Endometrium (tissue), 2 donors: ENCODE measurements around the gene MAT2A.
"Not testable (repeated sequence)": the region's sequence is repeated elsewhere in the genome, so short reads cannot be mapped to it uniquely, and the experiment has no call there.

Experiments used
- FAIRE-seq: peaks from 2 replicates; lab custom pipeline; 2012; peaks lifted over from hg19 to GRCh38; lab: Jason Lieb, UNC
- donor health status: control.
- donor health status: control.

The MAT2A gene

GRCh38 chr2:85524336-85524908, 14.5 kb upstream of the MAT2A start:
- FAIRE-seq = no peak

DNA sequence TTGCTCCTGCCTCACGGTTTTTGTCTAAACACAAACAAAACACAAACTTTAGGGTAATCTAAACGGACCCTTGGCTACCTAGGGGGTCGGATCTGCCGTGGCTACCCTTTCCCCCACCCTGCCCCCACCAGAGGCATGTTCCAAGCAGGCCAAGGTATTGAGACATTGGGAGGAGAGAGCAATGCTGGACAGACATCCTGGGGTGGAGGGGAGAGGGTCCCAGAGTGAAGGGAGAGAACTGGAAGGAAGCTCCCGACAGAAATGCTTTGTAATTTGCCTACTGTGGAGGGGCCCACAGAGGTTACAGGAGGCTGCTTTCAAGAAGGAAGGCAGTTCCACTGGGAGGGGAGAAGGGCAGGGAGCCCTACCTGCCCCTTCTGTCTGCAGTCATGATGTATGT, 13.9 kb upstream of the MAT2A start:
- FAIRE-seq = no peak

DNA sequence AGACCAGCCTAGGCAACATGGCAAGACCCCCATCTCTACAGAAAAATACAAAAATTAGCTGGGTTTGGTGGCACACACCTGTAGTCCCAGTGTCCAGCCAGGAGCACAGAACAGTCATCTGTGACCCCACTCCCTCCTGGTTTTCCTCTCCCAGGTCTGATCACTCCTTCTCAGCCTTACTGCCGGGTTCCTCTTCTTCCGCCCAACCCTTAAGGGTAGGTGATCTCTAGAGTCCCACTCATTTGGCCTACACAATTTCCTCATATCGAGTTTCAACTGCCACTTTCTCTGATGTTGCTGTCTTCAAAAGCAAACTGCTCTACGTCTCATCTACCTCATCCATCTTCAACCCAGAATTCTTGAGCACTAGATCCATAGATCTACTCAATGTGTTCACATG, 13.4 kb upstream of the MAT2A start:
- FAIRE-seq = no peak

- no peak for FAIRE-seq
Observed at GRCh38 chr2:85527787-85528186, 11.2 kb upstream of the MAT2A start.

- no peak for FAIRE-seq
Observed at GRCh38 chr2:85528355-85528754, 10.6 kb upstream of the MAT2A start.

DNA sequence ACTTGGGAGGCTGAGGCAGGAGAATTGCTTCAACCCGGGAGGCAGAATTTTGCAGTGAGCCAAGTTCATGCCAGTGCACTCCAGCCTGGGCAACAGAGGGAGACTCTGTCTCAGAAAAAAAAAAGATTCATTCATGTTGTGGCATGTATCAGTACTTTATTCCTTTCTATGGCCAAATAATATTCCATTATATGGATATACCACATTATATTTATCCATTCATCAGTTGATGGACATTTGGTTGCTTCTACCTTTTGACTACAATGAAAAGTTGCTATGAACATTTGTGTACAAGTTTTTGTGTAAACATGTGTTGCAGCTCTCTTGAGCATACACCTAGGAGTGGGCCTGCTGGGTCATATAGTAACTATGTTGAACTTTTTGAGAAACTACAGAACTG, 9.2 kb upstream of the MAT2A start:
- FAIRE-seq = no peak

- FAIRE-seq = no peak
Observed at GRCh38 chr2:85531589-85531988, 7.4 kb upstream of the MAT2A start.

GRCh38 chr2:85534099-85534498, 4.9 kb upstream of the MAT2A start:
- no peak for FAIRE-seq

GRCh38 chr2:85534881-85535280, 4.1 kb upstream of the MAT2A start:
- no peak for FAIRE-seq

- no peak for FAIRE-seq
Observed at GRCh38 chr2:85536479-85536878, 2.5 kb upstream of the MAT2A start.

DNA sequence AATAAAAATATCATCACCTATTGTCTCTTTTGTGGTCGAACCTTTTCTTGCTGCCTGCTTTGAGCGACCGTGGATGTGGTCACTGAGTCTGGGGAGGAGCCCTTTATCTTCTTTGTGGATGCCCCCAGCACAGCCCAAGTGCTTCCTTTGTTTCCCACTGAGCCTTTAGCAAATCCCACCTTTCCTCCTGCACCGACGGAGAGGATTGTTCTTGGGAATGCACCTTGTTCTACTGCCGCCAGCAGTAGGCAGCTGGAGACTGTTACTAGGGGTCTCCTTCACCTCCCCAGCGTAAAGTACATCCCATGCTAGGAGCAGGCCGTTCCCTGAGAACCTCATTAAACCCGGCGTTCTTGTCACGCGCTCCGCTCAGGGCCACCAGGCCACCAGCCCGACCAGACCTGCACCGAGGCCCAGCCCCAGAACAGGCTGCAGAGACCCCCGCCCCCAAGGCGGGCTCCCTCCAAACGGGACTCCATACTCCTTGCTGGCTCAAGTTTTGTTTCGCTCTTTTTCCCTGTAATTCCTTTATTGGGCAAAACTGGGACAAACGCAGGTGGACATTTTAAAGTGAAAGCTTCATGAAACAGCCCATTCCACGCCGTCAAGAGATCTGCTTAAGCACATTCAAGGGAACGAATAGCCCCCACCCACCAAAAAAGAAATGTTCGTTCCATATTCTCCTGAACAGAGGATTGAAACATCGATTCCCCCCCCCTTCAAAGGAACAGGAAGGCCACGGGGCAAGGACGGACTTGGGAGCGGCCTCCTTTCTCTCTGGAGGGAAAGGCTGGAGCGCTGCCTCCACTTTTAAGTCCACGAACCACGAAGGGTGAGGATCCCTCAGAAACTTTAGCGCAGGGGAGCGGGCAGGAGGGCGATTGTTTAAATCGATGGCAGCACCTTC, 1.1 kb upstream of the MAT2A start:
- no peak for FAIRE-seq

GRCh38 chr2:85539361-85540132, 579 bp downstream of the MAT2A start:
- FAIRE-seq = no peak

DNA sequence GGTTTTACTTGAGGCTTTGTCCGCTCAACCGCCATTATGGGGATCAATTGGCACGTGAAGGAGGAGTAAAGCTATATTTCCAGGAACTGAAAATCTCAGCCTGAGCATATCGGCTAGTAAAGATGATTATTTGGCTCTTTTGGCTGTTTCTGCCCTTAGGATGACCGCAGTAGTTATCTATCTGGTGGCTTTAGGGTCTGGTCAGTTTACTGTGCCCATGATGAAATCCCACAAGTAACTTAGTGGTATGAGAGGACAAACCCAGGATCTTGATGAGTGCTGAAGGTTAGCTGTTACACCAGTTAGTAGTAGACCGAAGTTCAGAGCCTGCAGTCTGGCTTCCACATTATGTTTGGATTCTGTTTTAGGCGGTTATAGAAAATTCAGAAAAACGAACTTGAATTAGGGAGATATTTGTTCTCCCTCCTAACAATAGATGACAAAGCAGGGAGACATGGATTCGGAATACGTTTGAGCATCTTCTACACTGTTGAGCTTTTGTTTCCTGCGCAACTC, 1.2 kb downstream of the MAT2A start:
- FAIRE-seq = no peak

GRCh38 chr2:85541262-85541661, 2.3 kb downstream of the MAT2A start:
- FAIRE-seq = no peak

- FAIRE-seq = no peak
Observed at GRCh38 chr2:85541753-85542457, 2.9 kb downstream of the MAT2A start.

GRCh38 chr2:85542777-85543176, 3.8 kb downstream of the MAT2A start:
- FAIRE-seq = no peak

DNA sequence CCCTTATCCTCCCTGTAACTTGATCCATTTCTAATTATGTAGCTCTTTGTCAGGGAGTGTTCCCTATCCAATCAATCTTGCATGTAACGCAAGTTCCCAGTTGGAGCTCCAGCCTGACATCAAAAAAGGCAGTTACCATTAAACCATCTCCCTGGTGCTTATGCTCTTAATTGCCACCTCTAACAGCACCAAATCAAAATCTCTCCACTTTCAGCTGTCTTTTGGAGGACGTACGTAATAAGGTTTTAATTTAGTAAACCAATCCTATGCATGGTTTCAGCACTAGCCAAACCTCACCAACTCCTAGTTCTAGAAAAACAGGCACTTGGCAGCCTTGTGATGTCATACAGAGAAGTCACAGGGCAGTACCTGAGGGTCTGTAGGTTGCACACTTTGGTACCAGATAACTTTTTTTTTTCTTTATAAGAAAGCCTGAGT, 5.3 kb downstream of the MAT2A start:
- FAIRE-seq = not testable (repeated sequence)

- FAIRE-seq = not testable (repeated sequence)
Observed at GRCh38 chr2:85544915-85545779, 6.2 kb downstream of the MAT2A start.

DNA sequence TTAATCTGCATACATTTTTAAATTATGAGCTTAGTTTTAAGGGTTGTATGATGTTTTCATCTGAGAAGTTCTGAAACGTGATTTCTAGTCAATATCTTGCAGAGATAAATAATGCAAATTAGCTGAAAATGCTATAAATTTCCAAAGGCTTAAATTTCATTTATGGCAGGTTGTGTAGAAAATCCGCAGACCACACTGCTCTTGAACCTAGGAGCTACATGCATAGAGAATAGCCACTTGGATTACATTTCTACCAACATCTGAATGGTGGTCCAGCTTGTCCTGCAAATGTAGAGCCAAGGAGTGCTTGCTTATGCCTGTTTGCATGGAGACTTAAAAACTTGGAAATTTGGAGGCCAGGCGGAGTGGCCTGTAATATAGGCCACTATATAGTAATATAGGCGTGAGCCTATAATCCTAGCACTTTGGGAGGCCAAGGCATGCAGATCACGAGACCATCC, 6.8 kb downstream of the MAT2A start:
- FAIRE-seq = no peak

GRCh38 chr2:85547089-85547858, 8.3 kb downstream of the MAT2A start:
- FAIRE-seq = no peak
